GM10847 (cell line): ENCODE measurements around the gene DDAH2.

Source experiments
- POLR2A ChIP-seq: IDR thresholded peaks from 2 replicates; pipeline ENCODE4 v1.6.1; 2011; ENCODE audit not compliant: insufficient read length; ENCODE audit errors: extremely low read depth

The DDAH2 gene

GRCh38 chr6:31680226-31681134, 48.6 kb downstream of the DDAH2 start, which contains the start of gene LY6G5C:
TSS of gene LY6G5C (minus strand) at chr6:31681067. CDS start at chr6:31680373, 694 bp downstream.
- no peak for TF ChIP-seq POLR2A

- no peak for TF ChIP-seq POLR2A
These were observed 51.1 kb downstream of the DDAH2 start for GRCh38 chr6:31677955-31678354.
